GM23248 (cell line): ENCODE results near the gene COG7.

ENCODE experiments used
- EZH2 ChIP-seq: fragments of 200-600 bp; sonication (generic); IDR thresholded peaks from 2 replicates; pipeline ENCODE4 v1.6.1; 2018; ENCODE audit warnings: antibody characterized with exemption, mild to moderate bottlenecking; ENCODE audit not compliant: insufficient read depth, poor library complexity, severe bottlenecking
- EZH2phosphoT487 ChIP-seq: fragments of 200-600 bp; sonication (generic); IDR thresholded peaks from 2 replicates; pipeline ENCODE4 v1.6.1; 2018; ENCODE audit warnings: antibody characterized with exemption, moderate library complexity, mild to moderate bottlenecking, low read depth; ENCODE audit not compliant: insufficient read depth

GRCh38 chr16:23410176-23410575 lies 42.8 kb downstream of the COG7 start:
- TF ChIP-seq EZH2: no peak
- TF ChIP-seq EZH2phosphoT487: no peak
